Measurements from ENCODE around the gene MYOD1. TPM values are rescaled to one million over a fixed set of nuclear protein-coding genes. Genes with fewer than 3 reads are reported as not detected.

Gene MYOD1
- total and polyA plus RNA-seq, 2 of the 4 experiments (the other 2 are of a cell fraction), result not detected

DNA sequence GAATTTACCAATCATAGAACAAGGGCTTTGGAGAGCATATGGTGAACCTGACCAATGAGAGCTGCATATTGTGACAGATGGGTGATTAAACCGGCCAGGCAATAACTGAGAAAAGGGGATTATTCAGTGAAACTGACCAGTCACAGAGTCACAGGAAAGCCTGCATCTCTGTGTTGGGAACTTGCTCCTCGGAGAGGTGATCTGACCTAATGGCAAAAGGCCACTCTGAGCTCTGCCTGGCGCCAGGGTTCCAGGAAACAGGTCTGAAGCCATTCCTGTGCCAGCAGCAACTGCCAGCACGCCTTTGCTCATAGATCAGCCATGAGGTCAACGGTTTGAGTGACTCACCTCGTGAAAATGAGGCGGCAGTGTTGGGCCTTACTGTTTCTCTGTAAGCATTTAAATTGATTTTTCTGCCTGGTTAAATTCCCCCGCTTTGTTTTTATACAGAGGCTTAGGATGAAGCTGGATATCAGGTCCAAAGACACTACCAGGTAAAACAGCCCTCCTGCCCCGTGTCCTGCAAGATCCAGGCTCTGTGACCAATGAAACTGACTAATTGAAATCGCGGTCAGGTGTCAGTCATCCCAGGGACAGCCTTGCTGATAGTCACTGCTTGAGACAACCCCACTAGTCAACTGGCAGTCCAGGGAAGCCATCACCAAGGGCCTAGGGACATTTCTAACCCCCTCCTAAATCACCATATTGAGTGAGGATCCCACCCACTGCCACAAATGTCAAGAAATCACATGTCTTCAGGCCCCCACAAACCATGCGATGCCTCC lies 35.8 kb upstream of the MYOD1 start:
- Histone ChIP-seq H2BK120ac (ENCODE audit: low read depth, low read length) (no peak overlapping the region), H2BK20ac (ENCODE audit: low read depth, low read length) (no peak overlapping the region), H2BK5ac (ENCODE audit: low read depth, low read length, poor library complexity, severe bottlenecking) (no peak overlapping the region), H3K4me2 (ENCODE audit: low read depth, low read length) (no peak overlapping the region), H4K91ac (ENCODE audit: insufficient read depth, low read depth, low read length) (no peak overlapping the region), H4K8ac (ENCODE audit: low read depth in 2 of 2, low read length in 2 of 2) (no peak overlapping the region), H3K4ac (ENCODE audit: low read depth, low read length) (no peak overlapping the region), H2BK15ac (ENCODE audit: low read depth, low read length) (no peak overlapping the region), H3K56ac (ENCODE audit: extremely low read depth, insufficient read depth, low read length) (no peak overlapping the region), H3K9ac (ENCODE audit: low read depth, low read length) (no peak overlapping the region), H3K18ac (ENCODE audit: low read depth, low read length) (no peak overlapping the region), H3K36me3 (ENCODE audit: control insufficient read depth, insufficient read depth, low read length) (no peaks in the 10 kb centered on the region), H4K20me1 (ENCODE audit: insufficient read depth, low read length) (no peaks in the 10 kb centered on the region), H2AK9ac (replicated peaks; ENCODE audit: low read depth, low read length, poor library complexity) (no peak overlapping the region), H3K9me3 (ENCODE audit: control insufficient read depth, insufficient read depth, low read length) (no peaks in the 10 kb centered on the region), H3K27me3 (ENCODE audit: control insufficient read depth, insufficient read depth, low read length) (peaks cover 6% of the 10 kb centered on the region), H3K4me3 (ENCODE audit: insufficient read depth, low read depth, low read length) (no peak overlapping the region), H3K27ac (ENCODE audit: insufficient read depth, low read length) (no peak overlapping the region), H2AK5ac (ENCODE audit: low read depth, low read length) (no peak overlapping the region), H3K9me1 (ENCODE audit: insufficient read depth, low read length) (no peaks in the 10 kb centered on the region), H3K23ac (ENCODE audit: low read depth, low read length) (no peak overlapping the region), H3K14ac (replicated peaks; ENCODE audit: low read depth, low read length) (no peak overlapping the region), H3K4me1 (ENCODE audit: control insufficient read depth, insufficient read depth, low read length) (no peaks in the 10 kb centered on the region), H3K79me1 (ENCODE audit: low read depth in 1 of 2, low read length in 2 of 2) (no peaks in the 10 kb centered on the region), H2AFZ (replicated peaks; ENCODE audit: low read length, poor library complexity) (peak overlapping the region; percentile 54), H4K5ac (ENCODE audit: low read depth, low read length) (no peak overlapping the region)
- peak; percentile 66 for ATAC-seq (ENCODE audit: low read depth)
- in situ Hi-C loops (cut with MboI; ENCODE audit: low sequenced_read_pairs) (no loop called here), dilution Hi-C loops (cut with HindIII; ENCODE audit: low sequenced_read_pairs, unreplicated experiment) (no loop called here), intact Hi-C loops (cut with micrococcal nuclease) (no loop called here)
- WGBS, 2 experiments (ENCODE audit: extremely low coverage in 2 of 2, insufficient read length in 1 of 2), result 32% methylated on average over 6 of the region's 12 CpGs; no CpG with 5 or more reads in 1 of the 2 experiments
- POLR2A ChIA-PET (ENCODE audit: unreplicated experiment), result no interaction called here
- BruUV-seq (replicated peaks), result no TSS peak
- DNase-seq, result peak; percentile 66
- TF ChIP-seq MXI1 (IDR thresholded peaks at IDR 0.05; ENCODE audit: borderline replicate concordance, low read depth, low read length) (no peak), BHLHE40 (IDR thresholded peaks at IDR 0.05; ENCODE audit: low read depth, low read length) (no peak), CHD1 (IDR thresholded peaks at IDR 0.05; ENCODE audit: low read depth, low read length) (no peak), MAFK (IDR thresholded peaks at IDR 0.05; ENCODE audit: low read depth, low read length) (no peak), RAD21 (IDR thresholded peaks at IDR 0.05; ENCODE audit: low read length) (no peak), SMC3 (IDR thresholded peaks at IDR 0.05; ENCODE audit: low read depth, low read length) (no peak), POLR2A (IDR thresholded peaks at IDR 0.05; ENCODE audit: low read depth, low read length) (no peak), NFE2L2 (IDR thresholded peaks at IDR 0.05; ENCODE audit: low read depth, low read length) (no peak), FOS (IDR thresholded peaks at IDR 0.05; ENCODE audit: low read depth, low read length) (no peak), RCOR1 (IDR thresholded peaks at IDR 0.05; ENCODE audit: insufficient replicate concordance, low read length) (no peak), MAZ (IDR thresholded peaks at IDR 0.05; ENCODE audit: borderline replicate concordance, low read depth, low read length) (no peak), CEBPB (IDR thresholded peaks at IDR 0.05; ENCODE audit: low read depth, low read length) (no peak), RFX5 (IDR thresholded peaks at IDR 0.05; ENCODE audit: low read depth, low read length) (no peak)
- TF ChIP-seq, protein P1, sequence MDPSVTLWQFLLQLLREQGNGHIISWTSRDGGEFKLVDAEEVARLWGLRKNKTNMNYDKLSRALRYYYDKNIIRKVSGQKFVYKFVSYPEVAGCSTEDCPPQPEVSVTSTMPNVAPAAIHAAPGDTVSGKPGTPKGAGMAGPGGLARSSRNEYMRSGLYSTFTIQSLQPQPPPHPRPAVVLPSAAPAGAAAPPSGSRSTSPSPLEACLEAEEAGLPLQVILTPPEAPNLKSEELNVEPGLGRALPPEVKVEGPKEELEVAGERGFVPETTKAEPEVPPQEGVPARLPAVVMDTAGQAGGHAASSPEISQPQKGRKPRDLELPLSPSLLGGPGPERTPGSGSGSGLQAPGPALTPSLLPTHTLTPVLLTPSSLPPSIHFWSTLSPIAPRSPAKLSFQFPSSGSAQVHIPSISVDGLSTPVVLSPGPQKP (IDR thresholded peaks at IDR 0.05; ENCODE audit: borderline replicate concordance, low read depth, low read length), result no peak
- TF ChIP-seq, protein P2, sequence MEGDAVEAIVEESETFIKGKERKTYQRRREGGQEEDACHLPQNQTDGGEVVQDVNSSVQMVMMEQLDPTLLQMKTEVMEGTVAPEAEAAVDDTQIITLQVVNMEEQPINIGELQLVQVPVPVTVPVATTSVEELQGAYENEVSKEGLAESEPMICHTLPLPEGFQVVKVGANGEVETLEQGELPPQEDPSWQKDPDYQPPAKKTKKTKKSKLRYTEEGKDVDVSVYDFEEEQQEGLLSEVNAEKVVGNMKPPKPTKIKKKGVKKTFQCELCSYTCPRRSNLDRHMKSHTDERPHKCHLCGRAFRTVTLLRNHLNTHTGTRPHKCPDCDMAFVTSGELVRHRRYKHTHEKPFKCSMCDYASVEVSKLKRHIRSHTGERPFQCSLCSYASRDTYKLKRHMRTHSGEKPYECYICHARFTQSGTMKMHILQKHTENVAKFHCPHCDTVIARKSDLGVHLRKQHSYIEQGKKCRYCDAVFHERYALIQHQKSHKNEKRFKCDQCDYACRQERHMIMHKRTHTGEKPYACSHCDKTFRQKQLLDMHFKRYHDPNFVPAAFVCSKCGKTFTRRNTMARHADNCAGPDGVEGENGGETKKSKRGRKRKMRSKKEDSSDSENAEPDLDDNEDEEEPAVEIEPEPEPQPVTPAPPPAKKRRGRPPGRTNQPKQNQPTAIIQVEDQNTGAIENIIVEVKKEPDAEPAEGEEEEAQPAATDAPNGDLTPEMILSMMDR (conservative IDR thresholded peaks at IDR 0.05; ENCODE audit: low read depth, low read length), result no peak
- TF ChIP-seq, protein P3, sequence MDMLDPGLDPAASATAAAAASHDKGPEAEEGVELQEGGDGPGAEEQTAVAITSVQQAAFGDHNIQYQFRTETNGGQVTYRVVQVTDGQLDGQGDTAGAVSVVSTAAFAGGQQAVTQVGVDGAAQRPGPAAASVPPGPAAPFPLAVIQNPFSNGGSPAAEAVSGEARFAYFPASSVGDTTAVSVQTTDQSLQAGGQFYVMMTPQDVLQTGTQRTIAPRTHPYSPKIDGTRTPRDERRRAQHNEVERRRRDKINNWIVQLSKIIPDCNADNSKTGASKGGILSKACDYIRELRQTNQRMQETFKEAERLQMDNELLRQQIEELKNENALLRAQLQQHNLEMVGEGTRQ (IDR thresholded peaks at IDR 0.05; ENCODE audit: low read depth, low read length), result no peak
- CTCF ChIA-PET, result no interaction called here
